K562 (cell line): ENCODE results near the gene FBN3. TPM values are rescaled to one million over a fixed set of nuclear protein-coding genes. Genes with fewer than 3 reads are reported as not detected.
A peak's percentile ranks its signal among the peaks of the same experiment; 100 is the strongest.

ENCODE experiments used
- DIDO1 ChIP-seq: fragments of 450-650 bp; IDR thresholded peaks from 2 replicates; pipeline ENCODE4 v1.6.1; 2016; ENCODE audit warnings: low read depth, missing biosample characterization, missing genetic modification characterization
- GTF3C2 ChIP-seq: IDR thresholded peaks from 3 replicates; pipeline ENCODE4 v1.6.1; 2011; ENCODE audit warnings: borderline replicate concordance, mild to moderate bottlenecking, moderate library complexity; ENCODE audit not compliant: insufficient read length; ENCODE audit errors: extremely low read depth
- HES1 ChIP-seq: fragments of 450-650 bp; IDR thresholded peaks from 2 replicates; pipeline ENCODE4 v1.6.1; 2016; ENCODE audit warnings: low read depth, mild to moderate bottlenecking, moderate library complexity
- HOMEZ ChIP-seq: fragments of 250-450 bp; sonication (Bioruptor Pico); IDR thresholded peaks from 2 replicates; pipeline ENCODE4 v1.4.0; 2020; ENCODE audit warnings: mild to moderate bottlenecking, moderate library complexity
- KLF10 ChIP-seq: fragments of 250-450 bp; sonication (Bioruptor Pico); IDR thresholded peaks from 2 replicates; pipeline ENCODE4 v1.6.1; 2021; ENCODE audit warnings: matching md5 sums
- NFE2 ChIP-seq: IDR thresholded peaks from 2 replicates; pipeline ENCODE4 v1.6.1; 2014; ENCODE audit warnings: antibody characterized with exemption, low read depth
- NFIC ChIP-seq: fragments of 450-650 bp; IDR thresholded peaks from 2 replicates; pipeline ENCODE4 v1.6.1; 2017; ENCODE audit warnings: mild to moderate bottlenecking, inconsistent platforms
- RBM25 ChIP-seq: fragments of 200-400 bp; formaldehyde crosslinking; IDR thresholded peaks from 2 replicates; pipeline ENCODE4 v1.6.1; 2018; ENCODE audit warnings: low read length, low read depth, moderate library complexity; ENCODE audit not compliant: severe bottlenecking
- SP1 ChIP-seq: sonication (generic); formaldehyde crosslinking; IDR thresholded peaks from 2 replicates; pipeline ENCODE4 v1.8.1; 2022; ENCODE audit warnings: mild to moderate bottlenecking, missing genetic modification reagents
- SP2 ChIP-seq: IDR thresholded peaks from 2 replicates; pipeline ENCODE4 v1.6.1; 2011; ENCODE audit warnings: mild to moderate bottlenecking, low read depth, low read length, moderate library complexity; ENCODE audit not compliant: poor library complexity, severe bottlenecking; ENCODE audit errors: extremely low read depth
- TFAM ChIP-seq: fragments of 250-450 bp; sonication (Bioruptor Pico); conservative IDR thresholded peaks from 2 replicates; pipeline ENCODE4 v1.5.0; 2021; ENCODE audit warnings: mild to moderate bottlenecking, moderate library complexity
- TFAP4 ChIP-seq: sonication (generic); formaldehyde crosslinking; IDR thresholded peaks from 2 replicates; pipeline ENCODE4 v1.8.0; 2022; ENCODE audit warnings: missing genetic modification reagents, mild to moderate bottlenecking, moderate library complexity, borderline replicate concordance
- WHSC1 ChIP-seq: IDR thresholded peaks from one replicate; pipeline ENCODE4 v1.6.1; 2012; ENCODE audit warnings: low read length, control low read depth, inconsistent platforms
- ZNF146 ChIP-seq: IDR thresholded peaks from one replicate; pipeline ENCODE4 v1.6.1; 2018; ENCODE audit warnings: missing compliant biosample characterization; ENCODE audit not compliant: unreplicated experiment
- ZNF174 ChIP-seq: fragments of 250-450 bp; sonication (Bioruptor Pico); IDR thresholded peaks from 2 replicates; pipeline ENCODE4 v1.4.0; 2020; ENCODE audit warnings: mild to moderate bottlenecking
- ZNF316 ChIP-seq: fragments of 450-650 bp; IDR thresholded peaks from 2 replicates; pipeline ENCODE4 v1.6.1; 2016
- ZNF609 ChIP-seq: sonication (generic); formaldehyde crosslinking; IDR thresholded peaks from 2 replicates; pipeline ENCODE4 v1.8.1; 2023; ENCODE audit warnings: missing genetic modification reagents, mild to moderate bottlenecking, borderline replicate concordance
- polyA plus RNA-seq, 8 experiments: library from polyadenylated mRNA; depleted of rRNA in 4 of 8; stranded (reverse) in 5 of 8; unstranded in 3 of 8; fragments of >200 nt; fragmentation: Nextera tagmentation in 2 of 8; fragmentation: Illumina TruSeq in 1 of 8; extraction: Ambion mirVana in 2 of 8; extraction: Trizol in 1 of 8; gene quantifications; 2 replicates each; pipeline versions ENCODE4 v1.2.1 to v1.2.3, GENCODE V29; 2011 to 2014; ENCODE audit warnings: inconsistent platforms in 1 of 8, missing spikeins in 1 of 8
- total RNA-seq, 7 experiments: library from RNA; depleted of rRNA in 6 of 7; stranded (reverse); fragments of >200 nt in 6 of 7; fragmentation: Illumina TruSeq in 2 of 7; extraction: Trizol in 2 of 7; gene quantifications; 2 replicates each; pipeline versions ENCODE4 v1.2.1 to v1.2.3, GENCODE V29; 2011 to 2021; ENCODE audit warnings: low replicate concordance in 1 of 7

The FBN3 gene
- total and polyA plus RNA-seq, 9 of the 15 experiments (the other 6 are each of a cell fraction or from before 2014, with no cell fraction given), result under 0.01 to 0.29 (median 0.01) TPM; not detected in 4

GRCh38 chr19:8057545-8058270, 91.7 kb downstream of the FBN3 start (continued):
- no peak for TF ChIP-seq GTF3C2
- peak; percentile 64 for TF ChIP-seq NFE2
- no peak for TF ChIP-seq DIDO1 (tag)
- TF ChIP-seq ZNF174 (CRISPR knock-in tag), result no peak
- TF ChIP-seq TFAM (CRISPR knock-in tag), result no peak
- no peak for TF ChIP-seq KLF10
- peak; percentile 35 for TF ChIP-seq ZNF316
- no peak for TF ChIP-seq WHSC1
- TF ChIP-seq SP2, result no peak
- TF ChIP-seq ZNF609 (CRISPR knock-in tag), result no peak
- no peak for TF ChIP-seq HOMEZ (CRISPR knock-in tag)
- no peak for TF ChIP-seq HES1
- no peak for TF ChIP-seq TFAP4 (CRISPR knock-in tag)
- no peak for TF ChIP-seq ZNF146 (CRISPR knock-in tag)
- TF ChIP-seq SP1 (CRISPR knock-in tag), result no peak
- peak; percentile 27 for TF ChIP-seq RBM25
- TF ChIP-seq NFIC, result no peak
